Measurements from ENCODE around the gene SLC5A2.
"Not testable (repeated sequence)": the region's sequence is repeated elsewhere in the genome, so short reads cannot be mapped to it uniquely, and the experiment has no call there.

Gene SLC5A2

GRCh38 chr16:31483081-31483480 is at the start of gene SLC5A2:
Gene SLC5A2 (plus strand): TSS chr16:31483123. CDS start chr16:31483137, 14 bp downstream.
- DNase-seq (ENCODE audit: low read depth) = no peak

- no peak for DNase-seq (ENCODE audit: low read depth)
Measured at GRCh38 chr16:31435341-31436220, 47.3 kb upstream of the SLC5A2 start.

GRCh38 chr16:31436221-31437045 is 46.5 kb upstream of the SLC5A2 start:
- no peak for DNase-seq (ENCODE audit: low read depth)

- DNase-seq (ENCODE audit: low read depth) = no peak
Measured at GRCh38 chr16:31438414-31438813, 44.5 kb upstream of the SLC5A2 start.

GRCh38 chr16:31439023-31439422 is 43.9 kb upstream of the SLC5A2 start:
- DNase-seq (ENCODE audit: low read depth) = not testable (repeated sequence)

GRCh38 chr16:31439519-31439918 is 43.4 kb upstream of the SLC5A2 start:
- no peak for DNase-seq (ENCODE audit: low read depth)

- no peak for DNase-seq (ENCODE audit: low read depth)
Measured at GRCh38 chr16:31440516-31441184, 42.3 kb upstream of the SLC5A2 start.

GRCh38 chr16:31441956-31442355 is 41.0 kb upstream of the SLC5A2 start:
- DNase-seq (ENCODE audit: low read depth) = no peak

GRCh38 chr16:31445931-31446330 is 37.0 kb upstream of the SLC5A2 start:
- DNase-seq (ENCODE audit: low read depth) = not testable (repeated sequence)

GRCh38 chr16:31451201-31451600 is 31.7 kb upstream of the SLC5A2 start:
- no peak for DNase-seq (ENCODE audit: low read depth)

- no peak for DNase-seq (ENCODE audit: low read depth)
Measured at GRCh38 chr16:31451681-31452351, 31.1 kb upstream of the SLC5A2 start.

- no peak for DNase-seq (ENCODE audit: low read depth)
Measured at GRCh38 chr16:31452631-31453106, 30.3 kb upstream of the SLC5A2 start.

GRCh38 chr16:31453255-31454204 is 29.4 kb upstream of the SLC5A2 start:
- DNase-seq (ENCODE audit: low read depth) = no peak

- no peak for DNase-seq (ENCODE audit: low read depth)
Measured at GRCh38 chr16:31455601-31456314, 27.2 kb upstream of the SLC5A2 start.

- no peak for DNase-seq (ENCODE audit: low read depth)
Measured at GRCh38 chr16:31456988-31457360, 25.9 kb upstream of the SLC5A2 start.

- peak; percentile 37 for DNase-seq (ENCODE audit: low read depth)
Measured at GRCh38 chr16:31458073-31458843, 24.7 kb upstream of the SLC5A2 start.

- peak; percentile 93 for DNase-seq (ENCODE audit: low read depth)
Measured at GRCh38 chr16:31458844-31459686, 23.9 kb upstream of the SLC5A2 start, which contains the start of gene ARMC5. Gene ARMC5 (plus strand): TSS chr16:31459501. CDS start chr16:31459525, 24 bp downstream.
